ENCODE data around the gene PDGFA. TPM values are rescaled to one million over a fixed set of nuclear protein-coding genes. Genes with fewer than 3 reads are reported as not detected.
A peak's percentile ranks its signal among the peaks of the same experiment; 100 is the strongest.

The PDGFA gene
- total and polyA plus RNA-seq, 11 donors: 11.8 to 50.9 (median 20.3) TPM

GRCh38 chr7:450741-451140, 68.9 kb downstream of the PDGFA start:
- peaks cover 0 to 25% (median 11%) of the 10 kb centered on the region in 9 donors for H3K27me3 ChIP-seq
- H3K4me1 ChIP-seq: peaks cover 0 to 26% (median 13%) of the 10 kb centered on the region in 12 donors
- 61 to 75% (median 65%) methylated on average over 7 to 10 of the region's 10 CpGs for WGBS, 4 donors
- intact Hi-C loops (cut with DNase I): loop anchor here in 1 of 10 donors (10.0 kb wide), 1 partner anchor 56 kb away; no protein-coding TSS in a partner anchor
- ATAC-seq (no peak), DNase-seq (peak in 1 of 5 donors; percentile 42)
- H3K4me3 ChIP-seq: no peak overlapping the region
- TF ChIP-seq CTCF (IDR thresholded peaks at IDR 0.05): no peak
- no peak for TF ChIP-seq POLR2A (IDR thresholded peaks at IDR 0.05)
- no peaks in the 10 kb centered on the region for H3K9me3 ChIP-seq
- no peak overlapping the region for H3K27ac ChIP-seq
- H3K36me3 ChIP-seq: no peaks in the 10 kb centered on the region

GRCh38 chr7:450036-450435, 69.6 kb downstream of the PDGFA start:
- no peak for DNase-seq

DNA sequence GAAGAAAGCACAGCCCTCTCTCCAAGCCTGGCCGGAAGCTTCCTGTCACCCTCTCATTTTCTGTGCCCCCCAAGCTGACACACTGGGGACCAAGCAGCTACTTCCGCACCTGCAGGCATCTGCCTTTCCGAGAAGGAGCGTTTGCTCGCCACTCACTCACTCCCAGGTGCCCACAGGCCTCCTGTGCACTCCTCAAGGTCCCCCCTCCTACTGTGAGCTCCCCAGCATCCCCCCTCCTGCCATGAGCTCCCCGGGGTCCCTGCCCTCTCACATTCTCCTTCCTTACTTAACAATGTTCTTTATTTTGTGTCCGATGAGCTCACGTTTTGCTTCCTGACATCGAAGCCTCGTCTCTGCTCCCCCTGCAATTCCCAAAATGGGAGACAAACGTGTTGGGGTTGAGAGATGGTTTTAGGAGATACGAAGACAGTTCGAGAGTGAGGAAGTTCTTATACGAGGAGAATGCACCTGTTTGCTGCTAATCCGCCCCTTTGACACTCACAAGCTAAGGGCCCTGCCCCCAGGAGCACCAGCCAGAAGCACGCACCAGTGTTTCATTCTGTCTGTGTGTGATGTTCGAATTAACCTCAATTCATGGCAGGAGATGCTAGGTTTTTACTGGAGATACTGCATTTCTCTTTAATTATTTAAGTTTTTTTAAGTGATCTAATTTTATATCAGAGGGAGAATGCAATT, 70.2 kb downstream of the PDGFA start:
- H3K9me3 ChIP-seq: no peaks in the 10 kb centered on the region
- intact Hi-C loops (cut with DNase I): loop anchor here in 1 of 10 donors (10.0 kb wide), 1 partner anchor 55 kb away; no protein-coding TSS in a partner anchor
- ATAC-seq: no peak
- H3K4me3 ChIP-seq: no peak overlapping the region
- DNase-seq: no peak
- peaks cover 0 to 25% (median 11%) of the 10 kb centered on the region in 9 donors for H3K27me3 ChIP-seq
- H3K36me3 ChIP-seq: no peaks in the 10 kb centered on the region
- WGBS, 4 donors: 68 to 75% (median 72%) methylated on average over 17 of the region's 17 CpGs
- no peak overlapping the region for H3K27ac ChIP-seq
- TF ChIP-seq POLR2A (IDR thresholded peaks at IDR 0.05): no peak
- no peak for TF ChIP-seq CTCF (IDR thresholded peaks at IDR 0.05)
- H3K4me1 ChIP-seq: peaks cover 0 to 17% (median 7%) of the 10 kb centered on the region in 12 donors

More at GRCh38 chr7:450036-450435, 69.6 kb downstream of the PDGFA start:
- H3K4me3 ChIP-seq: no peak overlapping the region
- H3K36me3 ChIP-seq: no peaks in the 10 kb centered on the region
- no peak for ATAC-seq
- TF ChIP-seq CTCF (IDR thresholded peaks at IDR 0.05) (no peak), POLR2A (IDR thresholded peaks at IDR 0.05) (no peak)
- no peaks in the 10 kb centered on the region for H3K9me3 ChIP-seq
- intact Hi-C loops (cut with DNase I): loop anchor here in 1 of 10 donors (10.0 kb wide), 1 partner anchor 55 kb away; no protein-coding TSS in a partner anchor
- H3K27me3 ChIP-seq: peaks cover 0 to 25% (median 11%) of the 10 kb centered on the region in 9 donors
- WGBS, 4 donors: 91 to 93% (median 92%) methylated on average over 11 of the region's 11 CpGs
- peaks cover 0 to 19% (median 8%) of the 10 kb centered on the region in 12 donors for H3K4me1 ChIP-seq
- no peak overlapping the region for H3K27ac ChIP-seq

DNA sequence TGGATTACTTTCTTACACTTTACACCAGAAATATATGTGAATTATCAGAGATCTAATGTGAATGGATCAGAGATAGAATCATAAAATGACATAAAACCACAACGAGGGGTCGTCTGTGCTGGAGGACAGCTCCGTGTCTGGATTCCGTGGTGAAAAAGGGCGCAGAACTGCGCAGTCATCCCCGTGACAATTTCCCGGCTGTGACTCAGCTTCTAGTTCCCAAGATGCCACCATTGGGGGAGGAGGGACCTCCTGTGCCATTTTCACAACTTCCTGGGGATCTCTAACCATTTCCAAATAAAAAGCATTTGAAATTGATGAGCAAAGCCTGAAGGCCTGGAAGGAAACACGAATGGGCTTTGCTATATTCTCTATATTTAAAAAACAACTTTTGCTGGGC, 72.1 kb downstream of the PDGFA start:
- Histone ChIP-seq H3K36me3 (no peaks in the 10 kb centered on the region), H3K4me1 (peaks cover 0 to 10% (median 3%) of the 10 kb centered on the region in 12 donors), H3K27ac (no peak overlapping the region), H3K4me3 (no peak overlapping the region), H3K9me3 (no peaks in the 10 kb centered on the region), H3K27me3 (peaks cover 0 to 15% (median 5%) of the 10 kb centered on the region in 9 donors)
- intact Hi-C loops (cut with DNase I): no loop called here
- TF ChIP-seq CTCF (IDR thresholded peaks at IDR 0.05) (no peak), POLR2A (IDR thresholded peaks at IDR 0.05) (no peak)
- no peak for DNase-seq
- 83 to 91% (median 86%) methylated on average over 9 of the region's 9 CpGs for WGBS, 4 donors
- ATAC-seq: no peak
